ENCODE measurements around the gene ABAT. TPM values are rescaled to one million over a fixed set of nuclear protein-coding genes. Genes with fewer than 3 reads are reported as not detected.
"Not testable (repeated sequence)": the region's sequence is repeated elsewhere in the genome, so short reads cannot be mapped to it uniquely, and the experiment has no call there.

The ABAT gene
- total and polyA plus RNA-seq, 2 experiments from 2014 or later, result 31.2 to 59.1 TPM

- Histone ChIP-seq H4K20me1 (ENCODE audit: insufficient read depth, poor library complexity, severe bottlenecking) (no peaks in the 10 kb centered on the region), H2AFZ (no peak overlapping the region), H3K27ac (no peak overlapping the region), H3K9me3 (ENCODE audit: low read depth) (no peaks in the 10 kb centered on the region), H3K79me2 (no peaks in the 10 kb centered on the region), H3K4me2 (no peak overlapping the region), H3K36me3 (replicated peaks; ENCODE audit: insufficient read depth, low read depth) (no peaks in the 10 kb centered on the region), H3K4me3 (no peak overlapping the region), H3K27me3 (no peaks in the 10 kb centered on the region), H3K4me1 (ENCODE audit: insufficient read depth) (no peaks in the 10 kb centered on the region), H3K9me2 (replicated peaks; ENCODE audit: insufficient read depth) (no peaks in the 10 kb centered on the region)
- 83% methylated on average over 8 of the region's 8 CpGs for WGBS (ENCODE audit: low lambda C conversion rate, missing lambda C conversion rate)
- TF ChIP-seq CTCF (IDR thresholded peaks at IDR 0.05; ENCODE audit: poor library complexity) (no peak), EZH2phosphoT487 (IDR thresholded peaks at IDR 0.05; ENCODE audit: low read depth, severe bottlenecking, unreplicated experiment) (no peak)
- DNase-seq (ENCODE audit: low spot score), result no peak
Observed at GRCh38 chr16:8649829-8650554, 24.4 kb upstream of the ABAT start.

- H2AFZ ChIP-seq; H3K4me3 ChIP-seq; H3K4me2 ChIP-seq; H3K9me2 ChIP-seq (replicated peaks; ENCODE audit: insufficient read depth); H3K4me1 ChIP-seq (ENCODE audit: insufficient read depth); H4K20me1 ChIP-seq (ENCODE audit: insufficient read depth, poor library complexity, severe bottlenecking); H3K9me3 ChIP-seq (ENCODE audit: low read depth); H3K27me3 ChIP-seq; H3K79me2 ChIP-seq; H3K36me3 ChIP-seq (replicated peaks; ENCODE audit: insufficient read depth, low read depth); H3K27ac ChIP-seq: not testable (repeated sequence)
- DNase-seq (ENCODE audit: low spot score), result peak; percentile 24
- peak; percentile 33 for TF ChIP-seq CTCF (IDR thresholded peaks at IDR 0.05; ENCODE audit: poor library complexity)
- 58% methylated on average over 6 of the region's 7 CpGs for WGBS (ENCODE audit: low lambda C conversion rate, missing lambda C conversion rate)
Observed at GRCh38 chr16:8651958-8652357, 22.5 kb upstream of the ABAT start.

GRCh38 chr16:8655184-8655717 is 19.2 kb upstream of the ABAT start:
- no peaks in the 10 kb centered on the region for H4K20me1 ChIP-seq (ENCODE audit: insufficient read depth, poor library complexity, severe bottlenecking)

More at GRCh38 chr16:8655184-8655717, 19.2 kb upstream of the ABAT start:
- 82% methylated on average over 1 of the region's 1 CpG for WGBS (ENCODE audit: low lambda C conversion rate, missing lambda C conversion rate)
- Histone ChIP-seq H3K27ac (no peak overlapping the region), H3K4me3 (no peak overlapping the region), H2AFZ (no peak overlapping the region), H3K4me1 (ENCODE audit: insufficient read depth) (no peaks in the 10 kb centered on the region), H3K9me3 (ENCODE audit: low read depth) (no peaks in the 10 kb centered on the region), H3K36me3 (replicated peaks; ENCODE audit: insufficient read depth, low read depth) (no peaks in the 10 kb centered on the region), H3K27me3 (no peaks in the 10 kb centered on the region), H3K79me2 (no peaks in the 10 kb centered on the region), H3K4me2 (no peak overlapping the region), H3K9me2 (replicated peaks; ENCODE audit: insufficient read depth) (no peaks in the 10 kb centered on the region)
- peak; percentile 58 for DNase-seq (ENCODE audit: low spot score)
- TF ChIP-seq EZH2 (IDR thresholded peaks at IDR 0.05; ENCODE audit: borderline replicate concordance), result no peak
- TF ChIP-seq CTCF (IDR thresholded peaks at IDR 0.05; ENCODE audit: poor library complexity), result peak; percentile 44
